Sigmoid colon (tissue), 4 donors: ENCODE results near the gene RPH3AL.

Experiments used
- CTCF ChIP-seq, 4 experiments: fragments of 450-650 bp in 3 of 4; fragments of 200-600 bp in 1 of 4; IDR thresholded peaks; one replicate each; pipeline ENCODE4 v1.5.1; 2016 to 2019; ENCODE audit warnings: antibody characterized with exemption in 4 of 4, mild to moderate bottlenecking in 3 of 4, moderate library complexity in 2 of 4
- EP300 ChIP-seq, 4 donors: sonication (generic); formaldehyde crosslinking; IDR thresholded peaks; one replicate each; pipeline ENCODE4 v1.6.1; 2017; ENCODE audit warnings: antibody characterized with exemption in 4 of 4

- no peak for TF ChIP-seq CTCF (IDR thresholded peaks at IDR 0.05)
- TF ChIP-seq EP300 (IDR thresholded peaks at IDR 0.05): no peak
These were observed 37.4 kb upstream of the RPH3AL start for GRCh38 chr17:390025-390424.
